Gastrocnemius medialis (tissue), 4 donors: ENCODE data around the gene MYOM1.

Source experiments
- CTCF ChIP-seq, 5 experiments: fragments of 450-650 bp in 3 of 5; fragments of 200-600 bp in 2 of 5; sonication (generic) in 2 of 5; IDR thresholded peaks in 4 of 5; conservative IDR thresholded peaks in 1 of 5; 1 replicate in 4 of 5; 2 replicates in 1 of 5; pipeline ENCODE4 v1.5.1; 2016 to 2019; ENCODE audit warnings: antibody characterized with exemption in 5 of 5, mild to moderate bottlenecking in 3 of 5, moderate library complexity in 3 of 5
- POLR2A ChIP-seq, 2 donors: fragments of 450-650 bp; IDR thresholded peaks; one replicate each; pipeline ENCODE4 v1.6.1; 2017; ENCODE audit warnings: antibody characterized with exemption in 2 of 2, mild to moderate bottlenecking in 2 of 2, moderate library complexity in 2 of 2

GRCh38 chr18:3041843-3042242 lies 177.9 kb downstream of the MYOM1 start:
- TF ChIP-seq CTCF (IDR thresholded peaks at IDR 0.05 in 4 of 5, conservative IDR thresholded peaks at IDR 0.05 in 1 of 5) (no peak), POLR2A (IDR thresholded peaks at IDR 0.05) (no peak)
